Measurements from ENCODE around the gene OSBPL7. TPM values are rescaled to one million over a fixed set of nuclear protein-coding genes. Genes with fewer than 3 reads are reported as not detected.
A peak's percentile ranks its signal among the peaks of the same experiment; 100 is the strongest.

The OSBPL7 gene
- total RNA-seq, 1 donor from 2014 or later = 8.4 TPM

- H3K4me3 ChIP-seq (ENCODE audit: low read depth, low read length) = no peak overlapping the region
- TF ChIP-seq CTCF (conservative IDR thresholded peaks at IDR 0.05; ENCODE audit: low read depth, low read length) = no peak
- DNase-seq (ENCODE audit: low read depth) = no peak
Observed at GRCh38 chr17:47806913-47807255, 14.7 kb downstream of the OSBPL7 start.

DNA sequence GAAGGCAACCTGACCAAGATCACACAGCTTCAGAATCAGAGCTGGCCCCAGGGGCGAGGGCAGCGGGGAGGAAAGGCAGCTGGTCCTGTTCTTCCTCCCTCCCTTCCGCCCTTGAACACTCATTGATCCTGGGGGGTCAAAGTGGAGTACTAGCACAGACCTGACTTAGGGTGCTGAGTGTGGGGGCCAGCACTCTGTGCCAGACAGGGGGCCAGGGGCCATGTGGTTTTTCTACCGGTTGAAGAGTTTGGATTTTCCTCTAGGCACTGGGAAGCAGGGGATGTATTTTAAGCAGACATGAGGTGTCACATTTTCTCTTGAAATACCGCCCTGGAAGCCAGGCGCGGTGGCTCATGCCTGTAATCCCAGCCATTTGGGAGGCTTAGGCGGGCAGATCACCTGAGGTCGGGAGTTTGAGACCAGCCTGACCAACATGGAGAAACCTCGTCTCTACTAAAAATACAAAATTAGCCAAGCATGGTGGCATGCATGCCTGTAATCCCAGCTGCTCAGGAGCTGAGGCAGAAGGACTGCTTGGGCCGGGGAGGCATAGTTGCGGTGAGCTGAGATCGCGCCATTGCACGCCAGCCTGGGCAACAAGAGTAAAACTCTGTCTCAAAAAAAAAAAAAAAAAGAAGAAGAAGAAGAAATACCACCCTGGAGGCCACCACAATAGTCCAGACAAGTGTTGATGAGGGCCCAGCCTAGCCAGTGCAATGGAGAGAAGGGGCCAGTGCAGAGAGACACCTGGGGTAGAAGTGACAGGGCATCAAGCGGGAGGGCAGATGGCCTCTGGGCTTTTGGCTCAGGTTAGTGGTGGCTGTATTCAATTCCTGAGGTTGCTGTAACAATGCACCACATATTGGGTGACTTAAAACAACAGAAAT lies 15.3 kb downstream of the OSBPL7 start:
- TF ChIP-seq CTCF (conservative IDR thresholded peaks at IDR 0.05; ENCODE audit: low read depth, low read length) = no peak
- DNase-seq (ENCODE audit: low read depth) = no peak
- H3K4me3 ChIP-seq (ENCODE audit: low read depth, low read length) = no peak overlapping the region

- H3K4me3 ChIP-seq (ENCODE audit: low read depth, low read length) = no peak overlapping the region
- no peak for TF ChIP-seq CTCF (conservative IDR thresholded peaks at IDR 0.05; ENCODE audit: low read depth, low read length)
- DNase-seq (ENCODE audit: low read depth) = no peak
Observed at GRCh38 chr17:47804461-47804860, 17.1 kb downstream of the OSBPL7 start.

DNA sequence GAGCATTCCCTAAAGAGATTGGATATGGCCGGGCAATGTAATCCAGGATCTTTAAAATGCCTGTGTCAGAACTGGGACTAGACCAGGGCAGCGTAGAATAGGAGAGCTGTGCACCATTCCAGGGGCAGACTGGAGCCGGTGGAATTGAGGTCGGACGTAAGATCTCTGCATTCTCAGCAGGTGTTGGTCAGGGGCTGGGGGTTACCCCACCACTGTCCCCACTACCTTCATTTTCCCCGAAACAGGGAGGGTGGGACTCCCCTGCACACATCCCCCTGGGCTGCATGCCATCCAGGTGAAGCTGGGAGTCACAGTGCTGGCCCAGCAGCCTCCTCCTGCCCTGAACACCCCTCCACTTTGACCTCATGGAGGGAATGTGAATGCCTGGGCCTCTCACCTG lies 17.8 kb downstream of the OSBPL7 start:
- no peak for DNase-seq (ENCODE audit: low read depth)
- H3K4me3 ChIP-seq (ENCODE audit: low read depth, low read length) = no peak overlapping the region
- no peak for TF ChIP-seq CTCF (conservative IDR thresholded peaks at IDR 0.05; ENCODE audit: low read depth, low read length)

- no peak for DNase-seq (ENCODE audit: low read depth)
- no peak overlapping the region for H3K4me3 ChIP-seq (ENCODE audit: low read depth, low read length)
- no peak for TF ChIP-seq CTCF (conservative IDR thresholded peaks at IDR 0.05; ENCODE audit: low read depth, low read length)
Observed at GRCh38 chr17:47803201-47803600, 18.4 kb downstream of the OSBPL7 start.

DNA sequence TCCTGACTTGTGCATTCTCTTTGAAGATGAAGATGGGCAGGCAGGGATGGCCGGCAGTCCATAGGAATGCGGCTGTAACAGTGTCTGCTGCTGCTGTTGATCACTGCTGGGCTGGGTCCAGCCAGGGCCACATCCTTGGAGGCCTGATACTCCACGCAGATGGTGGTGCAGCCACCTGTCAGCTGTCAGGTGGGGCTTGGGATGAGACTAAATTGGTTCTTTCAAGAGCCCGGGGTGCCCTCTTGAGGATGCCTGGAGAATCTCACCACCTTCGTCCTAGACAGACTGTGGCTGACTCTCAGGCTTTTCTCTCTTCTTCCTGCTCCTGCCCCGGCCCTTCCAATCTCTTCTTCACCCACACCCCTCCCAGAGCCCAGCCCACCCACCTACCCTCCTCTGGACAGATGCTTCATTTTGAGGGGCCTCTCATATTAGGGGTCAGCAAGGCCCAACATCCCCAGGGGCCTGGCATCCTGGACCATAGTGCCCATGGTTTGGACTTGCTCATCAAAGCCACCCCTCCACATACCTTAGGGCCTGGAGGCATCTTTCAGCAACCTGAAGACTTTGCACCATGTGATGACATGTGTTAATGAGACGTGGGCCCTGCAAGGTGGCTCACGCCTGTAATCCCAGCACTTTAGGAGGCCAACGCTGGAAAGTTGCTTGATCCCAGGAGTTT lies 19.1 kb downstream of the OSBPL7 start:
- DNase-seq (ENCODE audit: low read depth) = no peak
- TF ChIP-seq CTCF (conservative IDR thresholded peaks at IDR 0.05; ENCODE audit: low read depth, low read length) = peak; percentile 74
- H3K4me3 ChIP-seq (ENCODE audit: low read depth, low read length) = no peak overlapping the region

Data from epithelial cell of proximal tubule (primary cell).